Natural killer cell (primary cell): ENCODE data around the gene APRT. TPM values are rescaled to one million over a fixed set of nuclear protein-coding genes. Genes with fewer than 3 reads are reported as not detected.
A peak's percentile ranks its signal among the peaks of the same experiment; 100 is the strongest.

ENCODE experiments used
- ATAC-seq, 3 donors: fragments of 150-1000 bp in 2 of 3; fragments of 200-7000 bp in 1 of 3; cut with Tn5 transposase; 1 replicate in 1 of 3; 2 replicates in 2 of 3; pipeline ENCODE4 v1.10.0; 2021; ENCODE audit warnings: mild to moderate bottlenecking in 2 of 3, moderate library complexity in 2 of 3
- DNase-seq, 2 donors: peaks; one replicate each; pipeline versions ENCODE4 v3.0.0 to v3.0.0-alpha.2; 2013 to 2021; ENCODE audit warnings: mixed read lengths in 1 of 2
- H3K27ac ChIP-seq: one replicate; pipeline ENCODE4 v1.5.1; 2013; ENCODE audit warnings: mild to moderate bottlenecking, low read length
- H3K27me3 ChIP-seq: one replicate; pipeline ENCODE4 v1.6.1; 2013; ENCODE audit warnings: low read length; ENCODE audit not compliant: control insufficient read depth, insufficient read depth
- H3K36me3 ChIP-seq: one replicate; pipeline ENCODE4 v1.6.1; 2013; ENCODE audit warnings: low read length; ENCODE audit not compliant: control insufficient read depth, insufficient read depth
- H3K4me1 ChIP-seq: one replicate; pipeline ENCODE4 v1.6.1; 2013; ENCODE audit warnings: low read length; ENCODE audit not compliant: control insufficient read depth, insufficient read depth
- H3K4me3 ChIP-seq: one replicate; pipeline ENCODE4 v1.5.1; 2013; ENCODE audit warnings: low read length
- H3K9me3 ChIP-seq: one replicate; pipeline ENCODE4 v1.6.1; 2013; ENCODE audit warnings: low read length; ENCODE audit not compliant: control insufficient read depth, insufficient read depth
- H3K27ac Mint-ChIP-seq, 2 donors: one replicate each; pipeline ENCODE4 v1.8.0; 2022; ENCODE audit warnings: mild to moderate bottlenecking in 2 of 2, mixed read lengths in 2 of 2, moderate library complexity in 1 of 2
- H3K27me3 Mint-ChIP-seq, 2 donors: one replicate each; pipeline ENCODE4 v1.8.0; 2022; ENCODE audit warnings: low read depth in 2 of 2, mixed read lengths in 2 of 2
- H3K36me3 Mint-ChIP-seq: one replicate; pipeline ENCODE4 v1.8.0; 2022; ENCODE audit warnings: mixed read lengths
- H3K4me1 Mint-ChIP-seq, 2 donors: one replicate each; pipeline ENCODE4 v1.8.0; 2022; ENCODE audit warnings: mixed read lengths in 2 of 2
- H3K4me3 Mint-ChIP-seq: one replicate; pipeline ENCODE4 v1.8.0; 2022; ENCODE audit warnings: mild to moderate bottlenecking, moderate library complexity, mixed read lengths
- H3K9me3 Mint-ChIP-seq, 2 donors: one replicate each; pipeline ENCODE4 v1.8.0; 2022; ENCODE audit warnings: mixed read lengths in 2 of 2
- CTCF ChIP-seq: fragments of 200-600 bp; IDR thresholded peaks from one replicate; pipeline ENCODE4 v1.8.0; 2022; ENCODE audit warnings: antibody characterized with exemption
- WGBS: methylation state at CpG from one replicate; pipeline ENCODE4 v1.1.7; 2013; ENCODE audit warnings: missing lambda C conversion rate; ENCODE audit not compliant: insufficient coverage; 5-methylcytosine and 5-hydroxymethylcytosine counted together
- intact Hi-C: fragments of 100-400 bp; cut with micrococcal nuclease; formaldehyde crosslinking; loops from one replicate; pipeline ENCODE4 v1.14.2; 2022
- total RNA-seq, 4 donors: library from RNA; stranded (reverse); fragments of 120-200 nt in 1 of 4; gene quantifications; one replicate each; pipeline versions ENCODE4 v1.2.3 to v1.2.4, GENCODE V29; 2013 to 2022

The APRT gene
- total RNA-seq, 3 donors from 2014 or later (not counting 1 experiment from before 2014, with no cell fraction given), result 118 to 123 (median 120) TPM

GRCh38 chr16:88814144-88814502 lies 2.4 kb upstream of the APRT start:
- Mint-ChIP-seq H3K27me3 (no peaks in the 10 kb centered on the region), H3K4me1 (peaks cover 7 to 21% of the 10 kb centered on the region in 2 donors), H3K4me3 (no peak overlapping the region), H3K36me3 (no peaks in the 10 kb centered on the region), H3K27ac (no peak overlapping the region), H3K9me3 (no peaks in the 10 kb centered on the region)
- no peaks in the 10 kb centered on the region for H3K9me3 ChIP-seq
- H3K27ac ChIP-seq, result no peak overlapping the region
- DNase-seq, result no peak
- peaks cover 24% of the 10 kb centered on the region for H3K4me1 ChIP-seq
- WGBS, result 90% methylated on average over 13 of the region's 13 CpGs
- no peak overlapping the region for H3K4me3 ChIP-seq
- peaks cover 8% of the 10 kb centered on the region for H3K36me3 ChIP-seq
- intact Hi-C loops, result no loop called here
- ATAC-seq, result no peak
- no peak for TF ChIP-seq CTCF
- no peaks in the 10 kb centered on the region for H3K27me3 ChIP-seq

GRCh38 chr16:88813269-88814143 lies 1.8 kb upstream of the APRT start:
- TF ChIP-seq CTCF, result no peak
- Mint-ChIP-seq H3K4me1 (peaks cover 7 to 24% of the 10 kb centered on the region in 2 donors), H3K4me3 (no peak overlapping the region), H3K36me3 (no peaks in the 10 kb centered on the region), H3K27ac (no peak overlapping the region), H3K9me3 (no peaks in the 10 kb centered on the region), H3K27me3 (no peaks in the 10 kb centered on the region)
- Histone ChIP-seq H3K36me3 (peaks cover 10% of the 10 kb centered on the region), H3K27ac (no peak overlapping the region), H3K9me3 (no peaks in the 10 kb centered on the region), H3K27me3 (no peaks in the 10 kb centered on the region), H3K4me3 (no peak overlapping the region), H3K4me1 (peaks cover 24% of the 10 kb centered on the region)
- DNase-seq (no peak), ATAC-seq (no peak)
- WGBS, result 88% methylated on average over 24 of the region's 26 CpGs
- intact Hi-C loops, result loop anchor here (2.0 kb wide), 1 partner anchor 43 kb away; the partner anchor contains the start of genes GALNS and TRAPPC2L

GRCh38 chr16:88812513-88813268 lies 963 bp upstream of the APRT start:
- no peak for ATAC-seq
- no peaks in the 10 kb centered on the region for H3K27me3 ChIP-seq
- Mint-ChIP-seq H3K27me3 (no peaks in the 10 kb centered on the region), H3K4me1 (peaks cover 7 to 24% of the 10 kb centered on the region in 2 donors), H3K36me3 (no peaks in the 10 kb centered on the region), H3K4me3 (peak overlapping the region; percentile 84), H3K27ac (peak overlapping the region in 1 of 2 donors; percentile 96), H3K9me3 (no peaks in the 10 kb centered on the region)
- DNase-seq, result peak in 1 of 2 donors; percentile 55
- intact Hi-C loops, result loop anchor here (2.0 kb wide), 1 partner anchor 44 kb away; the partner anchor contains the start of genes GALNS and TRAPPC2L
- H3K36me3 ChIP-seq, result peaks cover 10% of the 10 kb centered on the region
- peak overlapping the region; percentile 62 for H3K27ac ChIP-seq
- no peaks in the 10 kb centered on the region for H3K9me3 ChIP-seq
- no peak for TF ChIP-seq CTCF
- H3K4me1 ChIP-seq, result peaks cover 24% of the 10 kb centered on the region
- WGBS, result 52% methylated on average over 37 of the region's 37 CpGs
- peak overlapping the region; percentile 81 for H3K4me3 ChIP-seq
